ENCODE measurements around the gene PIH1D2. TPM values are rescaled to one million over a fixed set of nuclear protein-coding genes. Genes with fewer than 3 reads are reported as not detected.

PIH1D2 gene
- total and polyA plus RNA-seq, 4 experiments from 2014 or later = not detected

GRCh38 chr11:112025707-112026106 lies 48.1 kb downstream of the PIH1D2 start:
- peak overlapping the region; percentile 97 to 100 (median 100) for H3K4me3 Mint-ChIP-seq
- intact Hi-C loops (cut with micrococcal nuclease) = loop anchor here (1.0 to 10.0 kb wide), 5 partner anchors 49 to 421 kb away; partner anchors contain the start of genes CFAP68, FDXACB1, NKAPD1 and PIH1D2
- Histone ChIP-seq H3K36me3 (ENCODE audit: insufficient read depth, low read length) (peaks cover 18% of the 10 kb centered on the region), H3K4me3 (ENCODE audit: low read length in 2 of 2) (peak overlapping the region; percentile 99 to 100), H3K27me3 (ENCODE audit: insufficient read depth, low read length) (no peaks in the 10 kb centered on the region), H3K4me1 (ENCODE audit: insufficient read depth, low read length) (peaks cover 15% of the 10 kb centered on the region), H3K9me3 (ENCODE audit: control insufficient read depth in 1 of 2, low read length in 2 of 2) (no peaks in the 10 kb centered on the region), H3K27ac (ENCODE audit: low read depth, low read length) (peak overlapping the region; percentile 78)
- peaks cover 0 to 4% (median 0%) of the 10 kb centered on the region in 8 donors for H3K9me3 Mint-ChIP-seq
- H3K27me3 Mint-ChIP-seq = no peaks in the 10 kb centered on the region
- peak overlapping the region; percentile 92 to 100 (median 99) for H3K27ac Mint-ChIP-seq
- peaks cover 19 to 41% of the 10 kb centered on the region in 2 donors for H3K36me3 Mint-ChIP-seq
- H3K4me1 Mint-ChIP-seq = peaks cover 13 to 44% (median 29%) of the 10 kb centered on the region in 4 donors
- CTCF ChIA-PET (ENCODE audit: partially characterized antibody) = no interaction called here
- no peak for DNase-seq
- POLR2A ChIA-PET (ENCODE audit: partially characterized antibody) = interaction anchor here (0.9 to 2.3 kb wide), 6 partner anchors 32 to 155 kb away, joined by 3 to 14 read pairs (median 4); partner anchors contain the start of genes ALG9, DIXDC1 and TIMM8B

GRCh38 chr11:112024773-112025678 lies 48.8 kb downstream of the PIH1D2 start, which contains the start of gene DLAT:
DLAT (plus strand) TSS chr11:112025408; CDS start chr11:112025473, 65 bp downstream.
- Mint-ChIP-seq H3K4me3 (peak within 1 kb of the TSS; percentile 97 to 100 (median 100)), H3K9me3 (peaks cover 0 to 4% (median 0%) of the 10 kb centered on the region in 8 donors), H3K4me1 (peaks cover 13 to 41% (median 27%) of the 10 kb centered on the region in 4 donors), H3K27ac (peak within 1 kb of the TSS; percentile 92 to 100 (median 99)), H3K36me3 (peaks cover 16 to 34% of the 10 kb centered on the region in 2 donors), H3K27me3 (no peaks in the 10 kb centered on the region)
- peak; percentile 85 to 89 (median 86) for DNase-seq
- Histone ChIP-seq H3K9me3 (ENCODE audit: control insufficient read depth in 1 of 2, low read length in 2 of 2) (no peaks in the 10 kb centered on the region), H3K27ac (ENCODE audit: low read depth, low read length) (peak within 1 kb of the TSS; percentile 78), H3K4me3 (ENCODE audit: low read length in 2 of 2) (peak within 1 kb of the TSS; percentile 99 to 100), H3K27me3 (ENCODE audit: insufficient read depth, low read length) (no peaks in the 10 kb centered on the region), H3K4me1 (ENCODE audit: insufficient read depth, low read length) (peaks cover 15% of the 10 kb centered on the region), H3K36me3 (ENCODE audit: insufficient read depth, low read length) (peaks cover 15% of the 10 kb centered on the region)
- ChIA-PET POLR2A (ENCODE audit: partially characterized antibody) (interaction anchor here (0.9 to 2.3 kb wide), 8 partner anchors 32 to 154 kb away, joined by 3 to 14 read pairs (median 4); partner anchors contain the start of genes ALG9, DIXDC1 and TIMM8B), CTCF (ENCODE audit: partially characterized antibody) (no interaction called here)
- intact Hi-C loops (cut with micrococcal nuclease) = loop anchor here (1.0 to 10.0 kb wide), 5 partner anchors 49 to 420 kb away; partner anchors contain the start of genes CFAP68, FDXACB1, NKAPD1 and PIH1D2

DNA sequence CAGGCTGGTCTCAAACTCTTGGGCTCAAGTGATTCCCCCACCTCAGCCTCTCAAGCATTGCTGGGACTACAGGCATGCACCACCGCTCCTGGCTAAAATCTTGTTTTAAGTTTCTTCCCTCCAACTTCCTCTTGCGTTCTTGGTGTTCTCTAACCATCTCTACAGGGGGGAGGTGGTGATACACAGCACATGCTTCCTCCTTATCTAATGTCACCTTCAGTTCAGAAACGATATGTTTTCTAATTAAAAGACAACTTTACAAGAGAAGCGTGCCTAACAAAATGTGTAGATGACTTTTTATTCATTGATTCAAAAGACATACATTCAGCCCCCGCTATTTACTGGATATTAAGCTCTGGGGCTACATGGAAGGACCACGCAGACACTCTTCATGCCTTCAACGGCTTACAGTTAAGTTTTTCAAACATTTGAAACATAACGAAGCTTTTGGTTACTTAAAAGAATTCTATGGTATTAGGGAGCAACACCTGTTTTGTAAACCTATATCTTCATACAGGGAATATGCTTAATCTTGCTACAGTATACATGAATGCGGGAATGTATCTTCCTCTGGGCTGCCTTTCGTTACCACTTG lies 49.5 kb downstream of the PIH1D2 start:
- Histone ChIP-seq H3K9me3 (ENCODE audit: control insufficient read depth in 1 of 2, low read length in 2 of 2) (no peaks in the 10 kb centered on the region), H3K36me3 (ENCODE audit: insufficient read depth, low read length) (peaks cover 10% of the 10 kb centered on the region), H3K27me3 (ENCODE audit: insufficient read depth, low read length) (no peaks in the 10 kb centered on the region), H3K4me3 (ENCODE audit: low read length in 2 of 2) (peak overlapping the region; percentile 99 to 100), H3K27ac (ENCODE audit: low read depth, low read length) (peak overlapping the region; percentile 78), H3K4me1 (ENCODE audit: insufficient read depth, low read length) (peaks cover 15% of the 10 kb centered on the region)
- H3K36me3 Mint-ChIP-seq = peaks cover 8 to 27% of the 10 kb centered on the region in 2 donors
- ChIA-PET CTCF (ENCODE audit: partially characterized antibody) (no interaction called here), POLR2A (ENCODE audit: partially characterized antibody) (interaction anchor here (1.1 to 2.3 kb wide), 4 partner anchors 87 to 97 kb away, joined by 3 to 14 read pairs (median 4); partner anchors contain the start of gene DIXDC1)
- H3K27me3 Mint-ChIP-seq = no peaks in the 10 kb centered on the region
- H3K27ac Mint-ChIP-seq = peak overlapping the region; percentile 92 to 100 (median 99)
- peaks cover 0 to 4% (median 0%) of the 10 kb centered on the region in 8 donors for H3K9me3 Mint-ChIP-seq
- intact Hi-C loops (cut with micrococcal nuclease) = loop anchor here (2.0 to 10.0 kb wide), 3 partner anchors 97 to 419 kb away; partner anchors contain the start of genes CFAP68, FDXACB1 and SIK2
- peaks cover 13 to 36% (median 26%) of the 10 kb centered on the region in 4 donors for H3K4me1 Mint-ChIP-seq
- H3K4me3 Mint-ChIP-seq = peak overlapping the region; percentile 97 to 100 (median 100)
- DNase-seq = peak in 4 of 5 donors; percentile 16 to 27 (median 24)

- Mint-ChIP-seq H3K27ac (peak overlapping the region in 1 of 7 donors; percentile 32), H3K36me3 (peaks cover 0 to 17% of the 10 kb centered on the region in 2 donors), H3K27me3 (no peaks in the 10 kb centered on the region), H3K9me3 (peaks cover 0 to 4% (median 0%) of the 10 kb centered on the region in 8 donors), H3K4me3 (peak overlapping the region in 5 of 8 donors; percentile 10 to 77 (median 18)), H3K4me1 (peaks cover 12 to 33% (median 20%) of the 10 kb centered on the region in 4 donors)
- intact Hi-C loops (cut with micrococcal nuclease) = loop anchor here (10.0 kb wide), 1 partner anchor 418 kb away; the partner anchor contains the start of gene SIK2
- Histone ChIP-seq H3K4me3 (ENCODE audit: low read length in 2 of 2) (no peak overlapping the region), H3K27ac (ENCODE audit: low read depth, low read length) (no peak overlapping the region), H3K27me3 (ENCODE audit: insufficient read depth, low read length) (no peaks in the 10 kb centered on the region), H3K4me1 (ENCODE audit: insufficient read depth, low read length) (peaks cover 15% of the 10 kb centered on the region), H3K36me3 (ENCODE audit: insufficient read depth, low read length) (no peaks in the 10 kb centered on the region), H3K9me3 (ENCODE audit: control insufficient read depth in 1 of 2, low read length in 2 of 2) (no peaks in the 10 kb centered on the region)
- ChIA-PET POLR2A (ENCODE audit: partially characterized antibody) (no interaction called here), CTCF (ENCODE audit: partially characterized antibody) (interaction anchor here (0.5 kb wide), 1 partner anchor 8 kb away, joined by 3 read pairs; no protein-coding TSS in a partner anchor)
- no peak for DNase-seq
These were observed 50.7 kb downstream of the PIH1D2 start for GRCh38 chr11:112023104-112023503.

GRCh38 chr11:112019066-112019465 lies 54.8 kb downstream of the PIH1D2 start:
- H3K36me3 Mint-ChIP-seq = no peaks in the 10 kb centered on the region
- no peak overlapping the region for H3K27ac ChIP-seq (ENCODE audit: low read depth, low read length)
- intact Hi-C loops (cut with micrococcal nuclease) = no loop called here
- no peaks in the 10 kb centered on the region for H3K27me3 Mint-ChIP-seq
- H3K4me1 Mint-ChIP-seq = peaks cover 4 to 8% (median 6%) of the 10 kb centered on the region in 4 donors
- no peaks in the 10 kb centered on the region for H3K9me3 ChIP-seq (ENCODE audit: control insufficient read depth in 1 of 2, low read length in 2 of 2)
- H3K27ac Mint-ChIP-seq = no peak overlapping the region
- H3K9me3 Mint-ChIP-seq = no peaks in the 10 kb centered on the region
- H3K4me3 ChIP-seq (ENCODE audit: low read length in 2 of 2) = no peak overlapping the region
- no peak for DNase-seq
- H3K27me3 ChIP-seq (ENCODE audit: insufficient read depth, low read length) = no peaks in the 10 kb centered on the region
- peaks cover 6% of the 10 kb centered on the region for H3K4me1 ChIP-seq (ENCODE audit: insufficient read depth, low read length)
- no peaks in the 10 kb centered on the region for H3K36me3 ChIP-seq (ENCODE audit: insufficient read depth, low read length)
- ChIA-PET POLR2A (ENCODE audit: partially characterized antibody) (no interaction called here), CTCF (ENCODE audit: partially characterized antibody) (no interaction called here)
- H3K4me3 Mint-ChIP-seq = no peak overlapping the region

Data from CD4-positive, alpha-beta memory T cell (primary cell).